Measurements from ENCODE around the gene R3HDML. TPM values are rescaled to one million over a fixed set of nuclear protein-coding genes. Genes with fewer than 3 reads are reported as not detected.

Gene R3HDML
- total and polyA plus RNA-seq, 2 of the 13 experiments (the other 11 are each of a cell fraction or from before 2014, with no cell fraction given): not detected

GRCh38 chr20:44310664-44311639, 25.9 kb upstream of the R3HDML start, which contains the start of gene FITM2 (continued):
- TF ChIP-seq ZBTB44 (CRISPR knock-in tag; IDR thresholded peaks at IDR 0.05): 0 out of 2 replicates have a peak, but pooled peaks have one; percentile 60
- peak; percentile 98 for TF ChIP-seq NFKB2 (CRISPR knock-in tag; IDR thresholded peaks at IDR 0.05; ENCODE audit: borderline replicate concordance)
- TF ChIP-seq SIN3A (IDR thresholded peaks at IDR 0.05; ENCODE audit: borderline replicate concordance, low read depth, low read length): peak; percentile 94
- peak; percentile 92 for TF ChIP-seq RXRA (CRISPR knock-in tag; IDR thresholded peaks at IDR 0.05)
- TF ChIP-seq ZNF691 (CRISPR knock-in tag; IDR thresholded peaks at IDR 0.05; ENCODE audit: borderline replicate concordance, low read depth): peak; percentile 96; the same call in 1 of the 2 replicates
- TF ChIP-seq SNAPC4 (CRISPR knock-in tag; IDR thresholded peaks at IDR 0.05): peak; percentile 65
- no peak; the same call in 1 of the 2 replicates for TF ChIP-seq PBX2 (CRISPR knock-in tag; IDR thresholded peaks at IDR 0.05)
- peak; percentile 77 for TF ChIP-seq FOSL2 (CRISPR knock-in tag; IDR thresholded peaks at IDR 0.05)
- peak; percentile 93 for TF ChIP-seq ZNF124 (CRISPR knock-in tag; IDR thresholded peaks at IDR 0.05)
- TF ChIP-seq ZNF251 (CRISPR knock-in tag; IDR thresholded peaks at IDR 0.05): peak; percentile 85; the same call in 1 of the 2 replicates
- peak; percentile 77; the same call in 1 of the 2 replicates for TF ChIP-seq ZBTB7A (CRISPR knock-in tag; IDR thresholded peaks at IDR 0.05)
- TF ChIP-seq DMAP1 (CRISPR knock-in tag; IDR thresholded peaks at IDR 0.05): peak; percentile 84
- TF ChIP-seq ZNF362 (CRISPR knock-in tag; IDR thresholded peaks at IDR 0.05; ENCODE audit: borderline replicate concordance): peak; percentile 81
- peak; percentile 97 for TF ChIP-seq TARDBP (CRISPR knock-in tag; IDR thresholded peaks at IDR 0.05)
- peak; percentile 64 for TF ChIP-seq ZNF143 (CRISPR knock-in tag; IDR thresholded peaks at IDR 0.05)
- peak; percentile 95 for TF ChIP-seq GATAD1 (CRISPR knock-in tag; IDR thresholded peaks at IDR 0.05)
- peak; percentile 97 for TF ChIP-seq HES4 (CRISPR knock-in tag; IDR thresholded peaks at IDR 0.05; ENCODE audit: borderline replicate concordance)
- TF ChIP-seq MXD1 (CRISPR knock-in tag; IDR thresholded peaks at IDR 0.05): peak; percentile 95

Data from HepG2 (cell line).